SU-DHL-6 (cell line): ENCODE data around the gene RBKS.

Experiments used
- H2AFZ ChIP-seq: fragments of 200-600 bp; sonication (generic); 2 replicates; pipeline ENCODE4 v1.6.1; 2014; ENCODE audit warnings: low read depth, mild to moderate bottlenecking, moderate library complexity, mixed read lengths, antibody characterized with exemption, low read length; ENCODE audit not compliant: severe bottlenecking
- H3F3A ChIP-seq: fragments of 200-600 bp; shearing (Covaris generic); 2 replicates; pipeline ENCODE4 v1.6.0; 2016; ENCODE audit warnings: antibody characterized with exemption, mild to moderate bottlenecking; ENCODE audit not compliant: insufficient read depth
- H3K27ac ChIP-seq: fragments of 200-600 bp; sonication (generic); 2 replicates; pipeline ENCODE4 v1.5.1; 2016; ENCODE audit warnings: low read depth, mild to moderate bottlenecking, low read length, moderate library complexity, mixed read lengths
- H3K27me3 ChIP-seq: fragments of 200-600 bp; sonication (generic), shearing (Covaris generic); 2 replicates; pipeline ENCODE4 v1.6.0; 2014; ENCODE audit warnings: mild to moderate bottlenecking, low read length
- H3K36me3 ChIP-seq: fragments of 200-600 bp; sonication (generic); 2 replicates; pipeline ENCODE4 v1.6.1; 2014; ENCODE audit warnings: mild to moderate bottlenecking, low read length, mixed read lengths
- H3K4me2 ChIP-seq: fragments of 300-600, 200-600 bp; shearing (Covaris generic), sonication (generic); 2 replicates; pipeline ENCODE4 v1.6.0; 2014; ENCODE audit warnings: low read length, low read depth, mild to moderate bottlenecking; ENCODE audit not compliant: poor library complexity, severe bottlenecking
- H3K4me3 ChIP-seq: fragments of 200-600 bp; sonication (generic); 2 replicates; pipeline ENCODE4 v1.5.1; 2014; ENCODE audit warnings: antibody characterized with exemption, low read length, mild to moderate bottlenecking, mixed read lengths; ENCODE audit not compliant: insufficient read depth, poor library complexity, severe bottlenecking
- H3K79me2 ChIP-seq: fragments of 200-600 bp; sonication (generic); 2 replicates; pipeline ENCODE4 v1.6.1; 2014; ENCODE audit warnings: mild to moderate bottlenecking, low read length, moderate library complexity; ENCODE audit not compliant: insufficient read depth
- H3K9ac ChIP-seq: fragments of 200-600 bp; sonication (generic); 2 replicates; pipeline ENCODE4 v1.7.0; 2014; ENCODE audit warnings: mild to moderate bottlenecking, low read length
- H3K9me2 ChIP-seq: fragments of 200-600 bp; sonication (generic); replicated peaks from 2 replicates; pipeline ENCODE4 v1.6.1; 2014; ENCODE audit warnings: low read length; ENCODE audit not compliant: insufficient read depth
- H3K9me3 ChIP-seq: fragments of 200-600 bp; sonication (generic); 2 replicates; pipeline ENCODE4 v1.6.1; 2014; ENCODE audit warnings: low read length, mixed read lengths; ENCODE audit not compliant: insufficient read depth
- H4K20me1 ChIP-seq: fragments of 200-600 bp; sonication (generic); 2 replicates; pipeline ENCODE4 v1.6.1; 2014; ENCODE audit warnings: low read depth, mild to moderate bottlenecking, antibody characterized with exemption, low read length, moderate library complexity, mixed read lengths
- CTCF ChIP-seq: fragments of 200-600 bp; sonication (generic); IDR thresholded peaks from one replicate; pipeline ENCODE4 v1.5.1; 2017; ENCODE audit warnings: antibody characterized with exemption, mild to moderate bottlenecking, low read length, moderate library complexity; ENCODE audit not compliant: insufficient read depth, poor library complexity, severe bottlenecking
- EZH2phosphoT487 ChIP-seq: fragments of 200-600 bp; sonication (generic), shearing (Covaris generic); conservative IDR thresholded peaks from 2 replicates; pipeline ENCODE4 v1.6.1; 2018; ENCODE audit warnings: mild to moderate bottlenecking, antibody characterized with exemption, low read length, moderate library complexity, mixed read lengths

RBKS gene

GRCh38 chr2:27830656-27831055, 59.5 kb downstream of the RBKS start:
- Histone ChIP-seq H2AFZ (no peak overlapping the region), H3K9ac (no peak overlapping the region), H3K36me3 (no peaks in the 10 kb centered on the region), H3K9me2 (no peaks in the 10 kb centered on the region), H3K4me3 (no peak overlapping the region), H3K27me3 (no peaks in the 10 kb centered on the region), H3K27ac (no peak overlapping the region), H3F3A (no peaks in the 10 kb centered on the region), H3K79me2 (no peaks in the 10 kb centered on the region), H3K9me3 (no peaks in the 10 kb centered on the region), H3K4me2 (no peak overlapping the region), H4K20me1 (no peaks in the 10 kb centered on the region)
- no peak for TF ChIP-seq CTCF
- TF ChIP-seq EZH2phosphoT487 = no peak

- no peaks in the 10 kb centered on the region for H3K9me3 ChIP-seq
- no peak overlapping the region for H3K4me2 ChIP-seq
- H3K4me3 ChIP-seq = no peak overlapping the region
- H2AFZ ChIP-seq = no peak overlapping the region
- no peaks in the 10 kb centered on the region for H3K27me3 ChIP-seq
- no peaks in the 10 kb centered on the region for H3K36me3 ChIP-seq
- no peak overlapping the region for H3K27ac ChIP-seq
- H4K20me1 ChIP-seq = no peaks in the 10 kb centered on the region
- no peaks in the 10 kb centered on the region for H3K9me2 ChIP-seq
- no peak for TF ChIP-seq CTCF
- no peak for TF ChIP-seq EZH2phosphoT487
- no peaks in the 10 kb centered on the region for H3F3A ChIP-seq
- no peaks in the 10 kb centered on the region for H3K79me2 ChIP-seq
- H3K9ac ChIP-seq = no peak overlapping the region
These were observed 60.4 kb downstream of the RBKS start for GRCh38 chr2:27829791-27830190.

- H3F3A ChIP-seq = no peaks in the 10 kb centered on the region
- H4K20me1 ChIP-seq = no peaks in the 10 kb centered on the region
- no peak overlapping the region for H3K4me3 ChIP-seq
- no peaks in the 10 kb centered on the region; the same call in 1 of the 2 replicates for H3K9me3 ChIP-seq
- TF ChIP-seq EZH2phosphoT487 (no peak), CTCF (no peak)
- H3K4me2 ChIP-seq = no peak overlapping the region
- no peaks in the 10 kb centered on the region for H3K9me2 ChIP-seq
- H3K27ac ChIP-seq = no peak overlapping the region
- no peak overlapping the region for H3K9ac ChIP-seq
- no peaks in the 10 kb centered on the region for H3K36me3 ChIP-seq
- H3K79me2 ChIP-seq = no peaks in the 10 kb centered on the region
- no peak overlapping the region for H2AFZ ChIP-seq
- no peaks in the 10 kb centered on the region for H3K27me3 ChIP-seq
These were observed 61.9 kb downstream of the RBKS start for GRCh38 chr2:27828305-27828704.

GRCh38 chr2:27824401-27824800, 65.8 kb downstream of the RBKS start:
- Histone ChIP-seq H3F3A (no peaks in the 10 kb centered on the region), H3K36me3 (no peaks in the 10 kb centered on the region), H4K20me1 (no peaks in the 10 kb centered on the region), H2AFZ (no peak overlapping the region), H3K79me2 (no peaks in the 10 kb centered on the region), H3K9me2 (no peaks in the 10 kb centered on the region), H3K27ac (no peak overlapping the region), H3K27me3 (no peaks in the 10 kb centered on the region), H3K4me2 (no peak overlapping the region), H3K9ac (no peak overlapping the region), H3K9me3 (no peaks in the 10 kb centered on the region; the same call in 1 of the 2 replicates), H3K4me3 (no peak overlapping the region)
- TF ChIP-seq CTCF (no peak), EZH2phosphoT487 (no peak)
